H1 (cell line): ENCODE measurements around the gene OPN1SW. TPM values are rescaled to one million over a fixed set of nuclear protein-coding genes. Genes with fewer than 3 reads are reported as not detected.

ENCODE experiments used
- polyA plus RNA-seq, 7 experiments: library from polyadenylated mRNA; depleted of rRNA in 3 of 7; stranded (reverse) in 5 of 7; unstranded in 2 of 7; fragments of >200 nt in 5 of 7; fragments of 200-250 nt in 2 of 7; gene quantifications; 1 replicate in 5 of 7; 2 replicates in 1 of 7; 4 replicates in 1 of 7; pipeline versions ENCODE4 v1.2.1 to v1.2.3, GENCODE V29; 2011 to 2013; ENCODE audit warnings: missing spikeins in 2 of 7, mixed read lengths in 2 of 7
- total RNA-seq: library from RNA; stranded (reverse); fragmentation: NEBNext Ultra II Directional; extraction: Animal tissue kit (Norgen Biotek cat#: 25700); gene quantifications from 2 replicates; pipeline ENCODE4 v1.2.1, GENCODE V29; 2021
- TF ChIP-seq, protein P1 (sequence below): IDR thresholded peaks from 2 replicates; pipeline ENCODE4 v1.6.1; 2011; ENCODE audit warnings: low read length, improper control_type of control experiment

Gene OPN1SW
- total and polyA plus RNA-seq, 2 of the 8 experiments (the other 6 are each of a cell fraction or from before 2014, with no cell fraction given): not detected

DNA sequence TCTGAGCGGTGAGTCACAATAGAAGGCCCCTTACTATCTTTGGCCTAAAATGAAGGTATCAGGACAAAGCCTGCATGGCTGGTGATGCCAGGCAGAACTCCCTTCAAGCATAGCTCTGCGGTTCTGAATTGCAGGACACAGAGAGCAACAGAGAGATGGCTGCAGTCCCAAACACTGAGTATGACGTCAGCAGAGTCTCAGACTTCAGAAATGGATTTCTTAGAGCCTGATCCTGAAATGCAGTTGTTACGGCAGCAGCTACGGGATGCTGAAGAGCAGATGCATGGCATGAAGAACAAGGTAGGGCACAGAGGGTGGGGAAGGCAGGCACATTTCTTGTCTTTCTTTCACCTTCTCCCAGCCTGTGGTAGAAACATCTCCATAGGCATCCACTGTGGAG, 29.6 kb upstream of the OPN1SW start (continued):
- TF ChIP-seq, protein P1, sequence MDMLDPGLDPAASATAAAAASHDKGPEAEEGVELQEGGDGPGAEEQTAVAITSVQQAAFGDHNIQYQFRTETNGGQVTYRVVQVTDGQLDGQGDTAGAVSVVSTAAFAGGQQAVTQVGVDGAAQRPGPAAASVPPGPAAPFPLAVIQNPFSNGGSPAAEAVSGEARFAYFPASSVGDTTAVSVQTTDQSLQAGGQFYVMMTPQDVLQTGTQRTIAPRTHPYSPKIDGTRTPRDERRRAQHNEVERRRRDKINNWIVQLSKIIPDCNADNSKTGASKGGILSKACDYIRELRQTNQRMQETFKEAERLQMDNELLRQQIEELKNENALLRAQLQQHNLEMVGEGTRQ: no peak
- TF ChIP-seq, all 59 proteins: peak for 0
